ENCODE data around the gene ARMC3.
"Not testable (repeated sequence)": the region's sequence is repeated elsewhere in the genome, so short reads cannot be mapped to it uniquely, and the experiment has no call there.

The ARMC3 gene

GRCh38 chr10:22927166-22927565, 687 bp upstream of the ARMC3 start:
- DNase-seq (ENCODE audit: low spot score) = no peak

- not testable (repeated sequence) for DNase-seq (ENCODE audit: low spot score)
These were observed 1.2 kb downstream of the ARMC3 start for GRCh38 chr10:22929053-22929452.

GRCh38 chr10:22931948-22932347, 4.1 kb downstream of the ARMC3 start:
- peak; percentile 25 for DNase-seq (ENCODE audit: low spot score)

- no peak for DNase-seq (ENCODE audit: low spot score)
These were observed 4.9 kb downstream of the ARMC3 start for GRCh38 chr10:22932626-22933370.

GRCh38 chr10:22934726-22935125, 6.9 kb downstream of the ARMC3 start:
- DNase-seq (ENCODE audit: low spot score) = no peak

- DNase-seq (ENCODE audit: low spot score) = no peak
These were observed 14.6 kb downstream of the ARMC3 start for GRCh38 chr10:22942437-22942836.

GRCh38 chr10:22945934-22946673, 18.3 kb downstream of the ARMC3 start:
- DNase-seq (ENCODE audit: low spot score) = no peak

- DNase-seq (ENCODE audit: low spot score) = no peak
These were observed 27.1 kb downstream of the ARMC3 start for GRCh38 chr10:22954970-22955369.

GRCh38 chr10:22958338-22958737, 30.5 kb downstream of the ARMC3 start:
- DNase-seq (ENCODE audit: low spot score) = no peak

GRCh38 chr10:22959292-22959691, 31.4 kb downstream of the ARMC3 start:
- DNase-seq (ENCODE audit: low spot score) = no peak

- DNase-seq (ENCODE audit: low spot score) = no peak
These were observed 32.1 kb downstream of the ARMC3 start for GRCh38 chr10:22959950-22960349.

GRCh38 chr10:22962817-22963216, 35.0 kb downstream of the ARMC3 start:
- no peak for DNase-seq (ENCODE audit: low spot score)

- no peak for DNase-seq (ENCODE audit: low spot score)
These were observed 41.9 kb downstream of the ARMC3 start for GRCh38 chr10:22969704-22970103.

GRCh38 chr10:22976534-22976933, 48.7 kb downstream of the ARMC3 start:
- no peak for DNase-seq (ENCODE audit: low spot score)

- DNase-seq (ENCODE audit: low spot score) = no peak
These were observed 49.9 kb downstream of the ARMC3 start for GRCh38 chr10:22977751-22978150.

GRCh38 chr10:22978287-22978686, 50.4 kb downstream of the ARMC3 start:
- DNase-seq (ENCODE audit: low spot score) = no peak

- DNase-seq (ENCODE audit: low spot score) = no peak
These were observed 51.1 kb downstream of the ARMC3 start for GRCh38 chr10:22978918-22979317.

- no peak for DNase-seq (ENCODE audit: low spot score)
These were observed 53.0 kb downstream of the ARMC3 start for GRCh38 chr10:22980822-22981221.

- no peak for DNase-seq (ENCODE audit: low spot score)
These were observed 56.2 kb downstream of the ARMC3 start for GRCh38 chr10:22984066-22984465.

- no peak for DNase-seq (ENCODE audit: low spot score)
These were observed 59.1 kb downstream of the ARMC3 start for GRCh38 chr10:22986771-22987542.

- peak; percentile 65 for DNase-seq (ENCODE audit: low spot score)
These were observed 60.9 kb downstream of the ARMC3 start for GRCh38 chr10:22988581-22989360.

GRCh38 chr10:22990443-22990842, 62.6 kb downstream of the ARMC3 start:
- DNase-seq (ENCODE audit: low spot score) = no peak

Data from LoVo (cell line).